Endothelial cell of umbilical vein (primary cell): ENCODE results near the gene DEXI. TPM values are rescaled to one million over a fixed set of nuclear protein-coding genes. Genes with fewer than 3 reads are reported as not detected.

Experiments used
- BruUV-seq: library from RNA; stranded (reverse); fragments of 400-500 nt; replicated peaks from 2 replicates; lab custom pipeline; 2021; lab: Mats Ljungman, UMichigan
- CTCF ChIA-PET: fragments of 300-600, 350-600 bp; sonication (Branson Sonifier 250); formaldehyde crosslinking; loops from one replicate; lab custom pipeline; 2021; ENCODE audit warnings: antibody characterized with exemption, inconsistent platforms; lab: Charles Lee
- POLR2A ChIA-PET: fragments of 300-600, 350-600 bp; sonication (Branson Sonifier 250); formaldehyde crosslinking; loops from one replicate; lab custom pipeline; 2021; ENCODE audit warnings: antibody characterized with exemption, inconsistent platforms; lab: Charles Lee
- DNase-seq: peaks from one replicate; pipeline ENCODE4 v3.0.0-alpha.2; 2011; ENCODE audit warnings: low read depth, low spot score
- FAIRE-seq: peaks from 2 replicates; lab custom pipeline; 2011; peaks lifted over from hg19 to GRCh38; lab: Jason Lieb, UNC
- H2AFZ ChIP-seq: 2 replicates; pipeline ENCODE4 v1.6.0; 2012; ENCODE audit warnings: low read depth, low read length, control low read depth, inconsistent platforms
- H3K27ac ChIP-seq: 2 replicates; pipeline ENCODE4 v1.5.1; 2011; ENCODE audit warnings: low read depth, mild to moderate bottlenecking, control low read depth, low read length, moderate library complexity; ENCODE audit not compliant: insufficient read depth
- H3K27me3 ChIP-seq, 2 experiments: 2 replicates each; pipeline versions ENCODE4 v1.6.0 to v1.6.1; 2011; ENCODE audit warnings: low read length in 2 of 2, mixed read lengths in 1 of 2; ENCODE audit not compliant: control insufficient read depth in 2 of 2, insufficient read depth in 2 of 2
- H3K36me3 ChIP-seq, 2 experiments: 2 replicates in 1 of 2; 3 replicates in 1 of 2; pipeline ENCODE4 v1.5.1; 2011; ENCODE audit warnings: low read length in 2 of 2, mild to moderate bottlenecking in 1 of 2, moderate library complexity in 1 of 2; ENCODE audit not compliant: control insufficient read depth in 2 of 2, insufficient read depth in 2 of 2; ENCODE audit errors: extremely low read depth in 1 of 2
- H3K4me1 ChIP-seq: 3 replicates; pipeline ENCODE4 v1.5.1; 2011; ENCODE audit warnings: mild to moderate bottlenecking, low read length; ENCODE audit not compliant: control insufficient read depth, insufficient read depth; ENCODE audit errors: extremely low read depth
- H3K4me2 ChIP-seq: 2 replicates; pipeline ENCODE4 v1.6.1; 2011; ENCODE audit warnings: low read length, control low read depth, mixed read lengths; ENCODE audit not compliant: insufficient read depth
- H3K4me3 ChIP-seq, 3 experiments: fragments of 200-600 bp in 1 of 3; sonication (generic), shearing (Covaris generic) in 1 of 3; replicated peaks in 1 of 3; 2 replicates each; pipeline ENCODE4 v1.5.1; 2011 to 2016; ENCODE audit warnings: control low read depth in 3 of 3, low read length in 3 of 3, mild to moderate bottlenecking in 2 of 3, inconsistent platforms in 1 of 3, low read depth in 1 of 3, moderate library complexity in 1 of 3; ENCODE audit not compliant: insufficient read depth in 1 of 3
- H3K79me2 ChIP-seq: 2 replicates; pipeline ENCODE4 v1.6.0; 2012; ENCODE audit warnings: low read length, inconsistent platforms; ENCODE audit not compliant: control insufficient read depth, insufficient read depth
- H3K9ac ChIP-seq: replicated peaks from 2 replicates; pipeline ENCODE3; 2011; ENCODE audit warnings: low read length, control low read depth; ENCODE audit not compliant: insufficient read depth; ENCODE audit errors: extremely low read depth
- H3K9me1 ChIP-seq: replicated peaks from 3 replicates; pipeline ENCODE4 v1.6.0; 2011; ENCODE audit warnings: mild to moderate bottlenecking, low read length; ENCODE audit not compliant: control insufficient read depth, insufficient read depth; ENCODE audit errors: extremely low read depth
- H3K9me3 ChIP-seq: replicated peaks from 2 replicates; pipeline ENCODE4 v1.5.1; 2012; ENCODE audit warnings: low read length, inconsistent platforms; ENCODE audit not compliant: control insufficient read depth, insufficient read depth
- H4K20me1 ChIP-seq: replicated peaks from 2 replicates; pipeline ENCODE3; 2011; ENCODE audit warnings: mild to moderate bottlenecking, low read length; ENCODE audit not compliant: control insufficient read depth, insufficient read depth; ENCODE audit errors: extremely low read depth
- CTCF ChIP-seq, 2 donors: IDR thresholded peaks; 1 replicate in 1 of 2; 2 replicates in 1 of 2; pipeline ENCODE4 v1.5.1; 2011; ENCODE audit warnings: low read length in 2 of 2, mild to moderate bottlenecking in 2 of 2, moderate library complexity in 2 of 2, control low read depth in 1 of 2, inconsistent platforms in 1 of 2, low read depth in 1 of 2; ENCODE audit not compliant: insufficient read depth in 1 of 2; ENCODE audit errors: extremely low read depth in 1 of 2
- EZH2 ChIP-seq: IDR thresholded peaks from 2 replicates; pipeline ENCODE4 v1.6.1; 2012; ENCODE audit warnings: borderline replicate concordance, low read depth, mild to moderate bottlenecking, moderate library complexity, low read length, inconsistent platforms; ENCODE audit not compliant: severe bottlenecking
- FOS ChIP-seq: IDR thresholded peaks from 2 replicates; pipeline ENCODE4 v1.6.1; 2011; ENCODE audit warnings: mild to moderate bottlenecking, low read length, moderate library complexity, borderline replicate concordance; ENCODE audit not compliant: insufficient read depth
- GATA2 ChIP-seq: IDR thresholded peaks from 2 replicates; pipeline ENCODE4 v1.7.0; 2011; ENCODE audit warnings: low read depth, mild to moderate bottlenecking, moderate library complexity, mixed read lengths, low read length; ENCODE audit not compliant: insufficient read length, insufficient read depth
- JUN ChIP-seq: IDR thresholded peaks from 2 replicates; pipeline ENCODE4 v1.6.1; 2011; ENCODE audit warnings: borderline replicate concordance, low read depth; ENCODE audit not compliant: insufficient read length, insufficient read depth
- MAX ChIP-seq: IDR thresholded peaks from 2 replicates; pipeline ENCODE4 v1.6.1; 2011; ENCODE audit not compliant: insufficient read depth, insufficient read length
- MYC ChIP-seq: IDR thresholded peaks from one replicate; pipeline ENCODE4 v1.6.1; 2011; ENCODE audit warnings: mild to moderate bottlenecking, low read depth, low read length
- POLR2A ChIP-seq: IDR thresholded peaks from 2 replicates; pipeline ENCODE4 v1.6.1; 2012; ENCODE audit warnings: low read depth, mild to moderate bottlenecking, control low read depth, low read length
- POLR2AphosphoS5 ChIP-seq: IDR thresholded peaks from 2 replicates; pipeline ENCODE4 v1.6.1; 2012; ENCODE audit warnings: low read depth, mild to moderate bottlenecking, control low read depth, low read length, moderate library complexity; ENCODE audit not compliant: insufficient read depth
- dilution Hi-C: fragments of 300-500 bp; cut with MboI; formaldehyde crosslinking; loops from one replicate; pipeline ENCODE4 v1.15.0; 2019; ENCODE audit warnings: low sequenced_read_pairs; ENCODE audit not compliant: extremely low pct_ligation_motif_present
- intact Hi-C: fragments of 100-400 bp; cut with micrococcal nuclease; formaldehyde crosslinking; loops from one replicate; pipeline ENCODE4 v1.10.0; 2022
- polyA plus RNA-seq, 4 experiments: library from polyadenylated mRNA; depleted of rRNA in 3 of 4; stranded (reverse) in 3 of 4; unstranded in 1 of 4; fragments of >200 nt; gene quantifications; 2 replicates each; pipeline versions ENCODE4 v1.2.1 to v1.2.3, GENCODE V29; 2011 to 2012; ENCODE audit warnings: missing spikeins in 1 of 4
- total RNA-seq: library from RNA; stranded (reverse); gene quantifications from 2 replicates; pipeline ENCODE4 v1.2.3, GENCODE V29; 2021

DEXI gene
- total and polyA plus RNA-seq, 2 donors (not counting 3 experiments of a cell fraction or from before 2014, with no cell fraction given): 32.8 to 69.5 TPM

- TF ChIP-seq MYC: no peak
- TF ChIP-seq JUN: no peak
- TF ChIP-seq FOS: no peak
- no peak for TF ChIP-seq CTCF (IDR thresholded peaks at IDR 0.05; ENCODE audit: extremely low read depth in 1 of 2, insufficient read depth in 1 of 2, low read depth in 1 of 2, low read length in 2 of 2)
- no peak for TF ChIP-seq GATA2
- no peak for DNase-seq
- Histone ChIP-seq H3K4me3 (no peak overlapping the region), H2AFZ (no peak overlapping the region), H3K9me1 (no peaks in the 10 kb centered on the region), H3K4me1 (no peaks in the 10 kb centered on the region), H4K20me1 (no peaks in the 10 kb centered on the region), H3K79me2 (no peaks in the 10 kb centered on the region), H3K27ac (no peak overlapping the region), H3K9me3 (no peaks in the 10 kb centered on the region), H3K4me2 (no peak overlapping the region), H3K36me3 (peaks cover under 1 to 7% of the 10 kb centered on the region in 2 experiments), H3K27me3 (no peaks in the 10 kb centered on the region), H3K9ac (no peak overlapping the region)
- ChIA-PET POLR2A (no interaction called here), CTCF (interaction anchor here (12.3 kb wide), 1 partner anchor 287 kb away, joined by 347 read pairs; the partner anchor contains the start of gene SOCS1)
- intact Hi-C loops: loop anchor here (5.0 kb wide), 1 partner anchor 132 kb away; no protein-coding TSS in a partner anchor
- no peak for FAIRE-seq
- BruUV-seq: no TSS peak
- dilution Hi-C loops: no loop called here
These were observed 27.8 kb upstream of the DEXI start for GRCh38 chr16:10970065-10970464.

- Histone ChIP-seq H3K36me3 (peaks cover 4 to 7% of the 10 kb centered on the region in 2 experiments), H3K9me3 (no peaks in the 10 kb centered on the region), H3K9me1 (no peaks in the 10 kb centered on the region), H3K4me1 (no peaks in the 10 kb centered on the region), H3K9ac (no peak overlapping the region), H3K27me3 (no peaks in the 10 kb centered on the region), H3K4me3 (no peak overlapping the region), H3K4me2 (no peak overlapping the region), H3K27ac (no peak overlapping the region), H4K20me1 (no peaks in the 10 kb centered on the region), H2AFZ (no peak overlapping the region), H3K79me2 (no peaks in the 10 kb centered on the region)
- FAIRE-seq: no peak
- no peak for DNase-seq
- intact Hi-C loops (loop anchor here (5.0 kb wide), 1 partner anchor 133 kb away; no protein-coding TSS in a partner anchor), dilution Hi-C loops (no loop called here)
- POLR2A ChIA-PET: no interaction called here
- TF ChIP-seq EZH2 (no peak), CTCF (IDR thresholded peaks at IDR 0.05; ENCODE audit: extremely low read depth in 1 of 2, insufficient read depth in 1 of 2, low read depth in 1 of 2, low read length in 2 of 2) (no peak), MAX (no peak), GATA2 (no peak), POLR2AphosphoS5 (no peak), MYC (no peak), JUN (no peak), FOS (no peak), POLR2A (no peak)
- CTCF ChIA-PET: interaction anchor here (1.4 to 12.3 kb wide), 4 partner anchors 16 to 388 kb away, joined by 3 to 347 read pairs (median 8); partner anchors contain the start of gene SOCS1
- no TSS peak for BruUV-seq
These were observed 27.3 kb upstream of the DEXI start for GRCh38 chr16:10969615-10970014.
